Gastrocnemius medialis (tissue), 4 donors: ENCODE results near the gene PTPN13.

Source experiments
- CTCF ChIP-seq, 5 experiments: fragments of 450-650 bp in 3 of 5; fragments of 200-600 bp in 2 of 5; sonication (generic) in 2 of 5; IDR thresholded peaks in 4 of 5; conservative IDR thresholded peaks in 1 of 5; 1 replicate in 4 of 5; 2 replicates in 1 of 5; pipeline ENCODE4 v1.5.1; 2016 to 2019; ENCODE audit warnings: antibody characterized with exemption in 5 of 5, mild to moderate bottlenecking in 3 of 5, moderate library complexity in 3 of 5
- POLR2A ChIP-seq, 2 donors: fragments of 450-650 bp; IDR thresholded peaks; one replicate each; pipeline ENCODE4 v1.6.1; 2017; ENCODE audit warnings: antibody characterized with exemption in 2 of 2, mild to moderate bottlenecking in 2 of 2, moderate library complexity in 2 of 2

GRCh38 chr4:86586626-86587380 lies 7.3 kb upstream of the PTPN13 start:
- TF ChIP-seq POLR2A (IDR thresholded peaks at IDR 0.05) (no peak), CTCF (IDR thresholded peaks at IDR 0.05 in 4 of 5, conservative IDR thresholded peaks at IDR 0.05 in 1 of 5) (no peak)
